HepG2 (cell line): ENCODE results near the gene BICRAL. TPM values are rescaled to one million over a fixed set of nuclear protein-coding genes. Genes with fewer than 3 reads are reported as not detected.

Source experiments
- BRD4 ChIP-seq: sonication (generic); formaldehyde crosslinking; IDR thresholded peaks from 2 replicates; pipeline ENCODE4 v1.4.0; 2020; ENCODE audit warnings: missing genetic modification reagents
- EZH2 ChIP-seq: conservative IDR thresholded peaks from 2 replicates; pipeline ENCODE4 v1.6.1; 2012; ENCODE audit warnings: mild to moderate bottlenecking, low read depth, low read length, moderate library complexity
- GABPA ChIP-seq, 2 experiments: IDR thresholded peaks; 2 replicates each; pipeline ENCODE4 v1.6.1; 2011 to 2016; ENCODE audit warnings: low read depth in 2 of 2, low read length in 1 of 2, missing biosample characterization in 1 of 2, missing genetic modification characterization in 1 of 2
- HDAC6 ChIP-seq: fragments of 200-600 bp; sonication (generic); IDR thresholded peaks from 2 replicates; pipeline ENCODE4 v1.7.0; 2017; ENCODE audit warnings: mild to moderate bottlenecking, antibody characterized with exemption, low read length, low read depth
- HOXA5 ChIP-seq: sonication (generic); formaldehyde crosslinking; IDR thresholded peaks from 2 replicates; pipeline ENCODE4 v1.4.0; 2020; ENCODE audit warnings: missing genetic modification reagents
- KDM3A ChIP-seq: IDR thresholded peaks from 2 replicates; pipeline ENCODE4 v1.6.1; 2018; ENCODE audit warnings: low read depth, missing compliant biosample characterization
- KDM5B ChIP-seq: sonication (generic); formaldehyde crosslinking; IDR thresholded peaks from 2 replicates; pipeline ENCODE4 v1.4.0; 2020; ENCODE audit warnings: missing genetic modification reagents, mild to moderate bottlenecking, borderline replicate concordance
- MTF2 ChIP-seq: sonication (generic); formaldehyde crosslinking; IDR thresholded peaks from 2 replicates; pipeline ENCODE4 v1.5.0; 2020; ENCODE audit warnings: missing genetic modification reagents, borderline replicate concordance
- NFKBIZ ChIP-seq: IDR thresholded peaks from 2 replicates; pipeline ENCODE4 v1.6.1; 2018; ENCODE audit warnings: missing genetic modification reagents, missing compliant biosample characterization
- NONO ChIP-seq, 2 experiments: fragments of 450-650 bp in 1 of 2; sonication (generic) in 1 of 2; formaldehyde crosslinking in 1 of 2; IDR thresholded peaks in 1 of 2; conservative IDR thresholded peaks in 1 of 2; 2 replicates each; pipeline versions ENCODE4 v1.6.1 to v1.8.0; 2017 to 2022; ENCODE audit warnings: mild to moderate bottlenecking in 1 of 2, missing genetic modification reagents in 1 of 2, moderate library complexity in 1 of 2
- RORA ChIP-seq: sonication (generic); formaldehyde crosslinking; IDR thresholded peaks from 2 replicates; pipeline ENCODE4 v1.5.0; 2020; ENCODE audit warnings: mild to moderate bottlenecking, missing genetic modification reagents, moderate library complexity
- SP5 ChIP-seq: IDR thresholded peaks from 2 replicates; pipeline ENCODE4 v1.6.1; 2016; ENCODE audit warnings: low read depth, borderline replicate concordance
- TOE1 ChIP-seq: sonication (generic); formaldehyde crosslinking; IDR thresholded peaks from 2 replicates; pipeline ENCODE4 v1.4.0; 2020; ENCODE audit warnings: mild to moderate bottlenecking, missing genetic modification reagents
- ZNF17 ChIP-seq: sonication (generic); formaldehyde crosslinking; IDR thresholded peaks from 2 replicates; pipeline ENCODE4 v1.5.0; 2020; ENCODE audit warnings: mild to moderate bottlenecking, missing genetic modification reagents
- ZNF317 ChIP-seq: sonication (generic); formaldehyde crosslinking; IDR thresholded peaks from 2 replicates; pipeline ENCODE4 v1.5.0; 2020; ENCODE audit warnings: mild to moderate bottlenecking, missing genetic modification reagents
- ZNF34 ChIP-seq: sonication (generic); formaldehyde crosslinking; IDR thresholded peaks from 2 replicates; pipeline ENCODE4 v1.4.0; 2020; ENCODE audit warnings: mild to moderate bottlenecking, missing genetic modification reagents, borderline replicate concordance
- ZNF446 ChIP-seq: sonication (generic); formaldehyde crosslinking; IDR thresholded peaks from 2 replicates; pipeline ENCODE4 v1.5.0; 2020; ENCODE audit warnings: mild to moderate bottlenecking, missing genetic modification reagents
- ZSCAN30 ChIP-seq: sonication (generic); formaldehyde crosslinking; IDR thresholded peaks from 2 replicates; pipeline ENCODE4 v1.5.0; 2020; ENCODE audit warnings: mild to moderate bottlenecking, missing genetic modification reagents
- polyA plus RNA-seq, 8 experiments: library from polyadenylated mRNA; depleted of rRNA in 3 of 8; stranded (reverse) in 7 of 8; unstranded in 1 of 8; fragments of >200 nt; fragmentation: Illumina TruSeq in 4 of 8; extraction: Trizol in 4 of 8; gene quantifications; 2 replicates each; pipeline versions ENCODE4 v1.2.1 to v1.2.3, GENCODE V29; 2011 to 2016; ENCODE audit warnings: low read depth in 4 of 8, missing spikeins in 1 of 8, mixed read lengths in 1 of 8; ENCODE audit not compliant: insufficient read depth in 1 of 8
- total RNA-seq, 5 experiments: library from RNA; depleted of rRNA; stranded (reverse); fragments of >200 nt; fragmentation: Illumina TruSeq; extraction: Trizol; gene quantifications; 2 replicates each; pipeline ENCODE4 v1.2.3, GENCODE V29; 2016; ENCODE audit warnings: low read depth in 1 of 5
- TF ChIP-seq, protein P1 (sequence below): sonication (generic); formaldehyde crosslinking; IDR thresholded peaks from 2 replicates; pipeline ENCODE4 v1.4.0; 2020; ENCODE audit warnings: missing genetic modification reagents; ENCODE audit errors: not compliant biosample characterization
- TF ChIP-seq, protein P2 (sequence below): sonication (generic); formaldehyde crosslinking; IDR thresholded peaks from 2 replicates; pipeline ENCODE4 v1.5.1; 2020; ENCODE audit warnings: missing genetic modification reagents, mild to moderate bottlenecking, borderline replicate concordance
- TF ChIP-seq, protein P3 (sequence below): sonication (generic); formaldehyde crosslinking; IDR thresholded peaks from 2 replicates; pipeline ENCODE4 v1.4.0; 2020; ENCODE audit warnings: missing genetic modification reagents
- TF ChIP-seq, protein P4 (sequence below): sonication (generic); formaldehyde crosslinking; IDR thresholded peaks from 2 replicates; pipeline ENCODE4 v1.5.1; 2020; ENCODE audit warnings: mild to moderate bottlenecking, missing genetic modification reagents, moderate library complexity
- TF ChIP-seq, protein P5 (sequence below): sonication (generic); formaldehyde crosslinking; conservative IDR thresholded peaks from 2 replicates; pipeline ENCODE4 v1.4.0; 2020; ENCODE audit warnings: missing genetic modification reagents

Gene BICRAL
- total and polyA plus RNA-seq, 2 of the 13 experiments (the other 11 are each of a cell fraction or from before 2014, with no cell fraction given), result 5.0 to 13.5 TPM

DNA sequence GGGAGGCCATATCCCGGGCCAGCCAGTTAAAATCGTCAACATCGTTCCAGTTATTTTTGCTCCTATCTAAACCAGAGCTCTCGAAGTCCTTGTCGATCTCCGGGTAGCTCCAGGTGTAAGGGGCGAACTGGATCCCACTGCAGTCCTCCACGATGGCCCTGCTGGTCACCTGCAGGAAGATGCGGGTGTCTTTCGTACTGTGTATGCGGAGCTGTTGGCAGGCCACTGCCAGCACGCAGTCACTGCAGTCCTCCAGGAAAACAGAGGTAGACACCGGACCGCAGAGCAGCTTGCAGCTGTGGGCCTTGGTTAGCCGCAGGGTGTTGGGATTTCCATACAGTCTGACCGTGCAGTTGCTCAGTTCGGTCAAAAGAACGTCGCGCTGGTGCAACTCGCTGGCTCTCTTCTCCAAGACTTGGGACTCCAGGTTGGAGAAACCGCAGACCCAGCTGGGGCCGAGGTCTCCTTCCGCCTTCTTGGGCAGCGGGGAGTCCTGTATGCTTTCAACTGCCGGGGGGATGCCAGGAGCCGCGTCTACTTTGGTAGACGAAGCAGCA lies 36.7 kb upstream of the BICRAL start (continued):
- no peak for TF ChIP-seq ZNF317 (CRISPR knock-in tag)
- TF ChIP-seq MTF2 (CRISPR knock-in tag), result no peak; the same call in 1 of the 2 replicates
- TF ChIP-seq KDM3A (CRISPR knock-in tag), result no peak; the same call in 1 of the 2 replicates
- no peak for TF ChIP-seq EZH2
- TF ChIP-seq, protein P1, sequence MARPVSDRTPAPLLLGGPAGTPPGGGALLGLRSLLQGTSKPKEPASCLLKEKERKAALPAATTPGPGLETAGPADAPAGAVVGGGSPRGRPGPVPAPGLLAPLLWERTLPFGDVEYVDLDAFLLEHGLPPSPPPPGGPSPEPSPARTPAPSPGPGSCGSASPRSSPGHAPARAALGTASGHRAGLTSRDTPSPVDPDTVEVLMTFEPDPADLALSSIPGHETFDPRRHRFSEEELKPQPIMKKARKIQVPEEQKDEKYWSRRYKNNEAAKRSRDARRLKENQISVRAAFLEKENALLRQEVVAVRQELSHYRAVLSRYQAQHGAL (CRISPR knock-in tag), result no peak
- TF ChIP-seq, protein P2, sequence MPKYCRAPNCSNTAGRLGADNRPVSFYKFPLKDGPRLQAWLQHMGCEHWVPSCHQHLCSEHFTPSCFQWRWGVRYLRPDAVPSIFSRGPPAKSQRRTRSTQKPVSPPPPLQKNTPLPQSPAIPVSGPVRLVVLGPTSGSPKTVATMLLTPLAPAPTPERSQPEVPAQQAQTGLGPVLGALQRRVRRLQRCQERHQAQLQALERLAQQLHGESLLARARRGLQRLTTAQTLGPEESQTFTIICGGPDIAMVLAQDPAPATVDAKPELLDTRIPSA, result no peak
- TF ChIP-seq, protein P3, sequence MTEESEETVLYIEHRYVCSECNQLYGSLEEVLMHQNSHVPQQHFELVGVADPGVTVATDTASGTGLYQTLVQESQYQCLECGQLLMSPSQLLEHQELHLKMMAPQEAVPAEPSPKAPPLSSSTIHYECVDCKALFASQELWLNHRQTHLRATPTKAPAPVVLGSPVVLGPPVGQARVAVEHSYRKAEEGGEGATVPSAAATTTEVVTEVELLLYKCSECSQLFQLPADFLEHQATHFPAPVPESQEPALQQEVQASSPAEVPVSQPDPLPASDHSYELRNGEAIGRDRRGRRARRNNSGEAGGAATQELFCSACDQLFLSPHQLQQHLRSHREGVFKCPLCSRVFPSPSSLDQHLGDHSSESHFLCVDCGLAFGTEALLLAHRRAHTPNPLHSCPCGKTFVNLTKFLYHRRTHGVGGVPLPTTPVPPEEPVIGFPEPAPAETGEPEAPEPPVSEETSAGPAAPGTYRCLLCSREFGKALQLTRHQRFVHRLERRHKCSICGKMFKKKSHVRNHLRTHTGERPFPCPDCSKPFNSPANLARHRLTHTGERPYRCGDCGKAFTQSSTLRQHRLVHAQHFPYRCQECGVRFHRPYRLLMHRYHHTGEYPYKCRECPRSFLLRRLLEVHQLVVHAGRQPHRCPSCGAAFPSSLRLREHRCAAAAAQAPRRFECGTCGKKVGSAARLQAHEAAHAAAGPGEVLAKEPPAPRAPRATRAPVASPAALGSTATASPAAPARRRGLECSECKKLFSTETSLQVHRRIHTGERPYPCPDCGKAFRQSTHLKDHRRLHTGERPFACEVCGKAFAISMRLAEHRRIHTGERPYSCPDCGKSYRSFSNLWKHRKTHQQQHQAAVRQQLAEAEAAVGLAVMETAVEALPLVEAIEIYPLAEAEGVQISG (CRISPR knock-in tag), result no peak; the same call in 1 of the 2 replicates
- no peak for TF ChIP-seq ZSCAN30 (CRISPR knock-in tag)
- TF ChIP-seq HOXA5 (CRISPR knock-in tag), result no peak
- TF ChIP-seq, protein P4, sequence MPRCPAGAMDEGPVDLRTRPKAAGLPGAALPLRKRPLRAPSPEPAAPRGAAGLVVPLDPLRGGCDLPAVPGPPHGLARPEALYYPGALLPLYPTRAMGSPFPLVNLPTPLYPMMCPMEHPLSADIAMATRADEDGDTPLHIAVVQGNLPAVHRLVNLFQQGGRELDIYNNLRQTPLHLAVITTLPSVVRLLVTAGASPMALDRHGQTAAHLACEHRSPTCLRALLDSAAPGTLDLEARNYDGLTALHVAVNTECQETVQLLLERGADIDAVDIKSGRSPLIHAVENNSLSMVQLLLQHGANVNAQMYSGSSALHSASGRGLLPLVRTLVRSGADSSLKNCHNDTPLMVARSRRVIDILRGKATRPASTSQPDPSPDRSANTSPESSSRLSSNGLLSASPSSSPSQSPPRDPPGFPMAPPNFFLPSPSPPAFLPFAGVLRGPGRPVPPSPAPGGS (CRISPR knock-in tag), result no peak
- TF ChIP-seq TOE1, result no peak
- TF ChIP-seq ZNF34 (CRISPR knock-in tag), result no peak
- no peak for TF ChIP-seq NFKBIZ (CRISPR knock-in tag)
- no peak for TF ChIP-seq HDAC6
- no peak for TF ChIP-seq NONO (IDR thresholded peaks at IDR 0.05)
- TF ChIP-seq NONO (CRISPR knock-in tag; conservative IDR thresholded peaks at IDR 0.05), result no peak
- TF ChIP-seq KDM5B (CRISPR knock-in tag), result peak; percentile 32; the same call in 1 of the 2 replicates
- TF ChIP-seq ZNF446 (CRISPR knock-in tag), result peak; percentile 71
- no peak for TF ChIP-seq GABPA (IDR thresholded peaks at IDR 0.05; ENCODE audit: low read depth, low read length)
- no peak for TF ChIP-seq GABPA (CRISPR knock-in tag; IDR thresholded peaks at IDR 0.05; ENCODE audit: low read depth)
- no peak for TF ChIP-seq RORA
- TF ChIP-seq, protein P5, sequence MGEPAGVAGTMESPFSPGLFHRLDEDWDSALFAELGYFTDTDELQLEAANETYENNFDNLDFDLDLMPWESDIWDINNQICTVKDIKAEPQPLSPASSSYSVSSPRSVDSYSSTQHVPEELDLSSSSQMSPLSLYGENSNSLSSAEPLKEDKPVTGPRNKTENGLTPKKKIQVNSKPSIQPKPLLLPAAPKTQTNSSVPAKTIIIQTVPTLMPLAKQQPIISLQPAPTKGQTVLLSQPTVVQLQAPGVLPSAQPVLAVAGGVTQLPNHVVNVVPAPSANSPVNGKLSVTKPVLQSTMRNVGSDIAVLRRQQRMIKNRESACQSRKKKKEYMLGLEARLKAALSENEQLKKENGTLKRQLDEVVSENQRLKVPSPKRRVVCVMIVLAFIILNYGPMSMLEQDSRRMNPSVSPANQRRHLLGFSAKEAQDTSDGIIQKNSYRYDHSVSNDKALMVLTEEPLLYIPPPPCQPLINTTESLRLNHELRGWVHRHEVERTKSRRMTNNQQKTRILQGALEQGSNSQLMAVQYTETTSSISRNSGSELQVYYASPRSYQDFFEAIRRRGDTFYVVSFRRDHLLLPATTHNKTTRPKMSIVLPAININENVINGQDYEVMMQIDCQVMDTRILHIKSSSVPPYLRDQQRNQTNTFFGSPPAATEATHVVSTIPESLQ, result no peak
- TF ChIP-seq ZNF17 (CRISPR knock-in tag), result no peak
- no peak for TF ChIP-seq SP5 (CRISPR knock-in tag)
- no peak for TF ChIP-seq BRD4 (CRISPR knock-in tag)
